Karpas-422 (cell line): ENCODE measurements around the gene VENTX. TPM values are rescaled to one million over a fixed set of nuclear protein-coding genes. Genes with fewer than 3 reads are reported as not detected.
"Not testable (repeated sequence)": the region's sequence is repeated elsewhere in the genome, so short reads cannot be mapped to it uniquely, and the experiment has no call there.

Source experiments
- DNase-seq: peaks from one replicate; pipeline ENCODE4 v3.0.0-alpha.2; 2015
- H2AFZ ChIP-seq: fragments of 200-600 bp; sonication (generic); 2 replicates; pipeline ENCODE4 v1.6.1; 2014; ENCODE audit warnings: antibody characterized with exemption, low read length, mixed read lengths
- H3K27ac ChIP-seq: fragments of 200-600 bp; sonication (generic); 2 replicates; pipeline ENCODE4 v1.5.1; 2014; ENCODE audit warnings: mild to moderate bottlenecking, low read length, moderate library complexity
- H3K27me3 ChIP-seq: fragments of 200-600 bp; sonication (generic); 2 replicates; pipeline ENCODE4 v1.6.1; 2014; ENCODE audit warnings: low read length, mixed read lengths
- H3K36me3 ChIP-seq: fragments of 200-600 bp; sonication (generic); 2 replicates; pipeline ENCODE4 v1.6.1; 2014; ENCODE audit warnings: low read length, mixed read lengths; ENCODE audit not compliant: insufficient read depth
- H3K4me1 ChIP-seq: fragments of 200-600 bp; sonication (generic); 2 replicates; pipeline ENCODE4 v1.6.1; 2014; ENCODE audit warnings: mild to moderate bottlenecking, low read length, mixed read lengths
- H3K4me2 ChIP-seq: fragments of 200-600 bp; sonication (generic); 2 replicates; pipeline ENCODE4 v1.6.1; 2014; ENCODE audit warnings: low read length, low read depth, mild to moderate bottlenecking; ENCODE audit not compliant: poor library complexity, severe bottlenecking
- H3K4me3 ChIP-seq: fragments of 200-600 bp; sonication (generic); 2 replicates; pipeline ENCODE4 v1.5.1; 2014; ENCODE audit warnings: mild to moderate bottlenecking, antibody characterized with exemption, low read length, mixed read lengths
- H3K79me2 ChIP-seq: fragments of 200-600 bp; sonication (generic); 2 replicates; pipeline ENCODE4 v1.6.1; 2014; ENCODE audit warnings: mild to moderate bottlenecking, low read length, mixed read lengths
- H3K9ac ChIP-seq: fragments of 200-600 bp; sonication (generic); 2 replicates; pipeline ENCODE4 v1.6.0; 2014; ENCODE audit warnings: low read length
- H3K9me2 ChIP-seq: fragments of 200-600 bp; sonication (generic), shearing (Covaris generic); replicated peaks from 2 replicates; pipeline ENCODE4 v1.6.0; 2014; ENCODE audit warnings: mild to moderate bottlenecking, low read length, moderate library complexity; ENCODE audit not compliant: insufficient read depth
- H3K9me3 ChIP-seq: fragments of 300-700, 200-600 bp; sonication (generic); 2 replicates; pipeline ENCODE4 v1.6.1; 2014; ENCODE audit warnings: low read length, mixed read lengths
- H4K20me1 ChIP-seq: fragments of 200-600 bp; sonication (generic); 2 replicates; pipeline ENCODE4 v1.6.1; 2014; ENCODE audit warnings: mild to moderate bottlenecking, antibody characterized with exemption, low read length, low read depth; ENCODE audit not compliant: insufficient read depth
- total RNA-seq: library from RNA; depleted of rRNA; stranded (reverse); fragments of >200 nt; shearing (Covaris generic); gene quantifications from 2 replicates; pipeline ENCODE4 v1.2.3, GENCODE V29; 2014; ENCODE audit warnings: low replicate concordance

Gene VENTX
- total RNA-seq, 1 experiment from 2014 or later = not detected

GRCh38 chr10:133234796-133235195, 2.9 kb upstream of the VENTX start:
- H3K27me3 ChIP-seq, DNase-seq, H3K9ac ChIP-seq: not testable (repeated sequence)

GRCh38 chr10:133235265-133235855, 2.3 kb upstream of the VENTX start:
- H3K4me1 ChIP-seq = no peaks in the 10 kb centered on the region
- no peak overlapping the region for H3K4me2 ChIP-seq

More at GRCh38 chr10:133234796-133235195, 2.9 kb upstream of the VENTX start:
- H3K36me3 ChIP-seq, H3K4me1 ChIP-seq, H3K79me2 ChIP-seq, H3K9me2 ChIP-seq, H3K4me3 ChIP-seq, H2AFZ ChIP-seq, H3K9me3 ChIP-seq, H3K27ac ChIP-seq, H3K4me2 ChIP-seq, H4K20me1 ChIP-seq: not testable (repeated sequence)

GRCh38 chr10:133235932-133236331, 1.7 kb upstream of the VENTX start:
- Histone ChIP-seq H3K36me3 (no peaks in the 10 kb centered on the region), H3K27ac (no peak overlapping the region), H3K4me1 (no peaks in the 10 kb centered on the region), H3K9ac (no peak overlapping the region), H3K4me3 (no peak overlapping the region), H3K79me2 (no peaks in the 10 kb centered on the region), H3K4me2 (no peak overlapping the region), H4K20me1 (no peaks in the 10 kb centered on the region), H3K9me2 (no peaks in the 10 kb centered on the region), H3K27me3 (no peaks in the 10 kb centered on the region), H3K9me3 (no peaks in the 10 kb centered on the region), H2AFZ (no peak overlapping the region)
- DNase-seq = no peak

More at GRCh38 chr10:133235265-133235855, 2.3 kb upstream of the VENTX start:
- H3K27ac ChIP-seq = no peak overlapping the region
- no peaks in the 10 kb centered on the region for H3K9me3 ChIP-seq
- DNase-seq = no peak
- H4K20me1 ChIP-seq = no peaks in the 10 kb centered on the region
- no peaks in the 10 kb centered on the region for H3K36me3 ChIP-seq
- no peak overlapping the region for H3K4me3 ChIP-seq
- H3K9ac ChIP-seq = no peak overlapping the region
- no peaks in the 10 kb centered on the region for H3K9me2 ChIP-seq
- no peak overlapping the region for H2AFZ ChIP-seq
- no peaks in the 10 kb centered on the region for H3K27me3 ChIP-seq
- H3K79me2 ChIP-seq = no peaks in the 10 kb centered on the region

GRCh38 chr10:133236401-133237240, 1.0 kb upstream of the VENTX start:
- no peak for DNase-seq
- no peaks in the 10 kb centered on the region for H4K20me1 ChIP-seq
- no peaks in the 10 kb centered on the region for H3K36me3 ChIP-seq
- no peak overlapping the region for H3K4me2 ChIP-seq
- no peak overlapping the region for H3K27ac ChIP-seq
- no peak overlapping the region for H3K4me3 ChIP-seq
- H3K27me3 ChIP-seq = no peaks in the 10 kb centered on the region
- no peak overlapping the region for H3K9ac ChIP-seq
- H3K9me2 ChIP-seq = no peaks in the 10 kb centered on the region
- no peaks in the 10 kb centered on the region for H3K4me1 ChIP-seq
- H3K79me2 ChIP-seq = no peaks in the 10 kb centered on the region
- no peak overlapping the region for H2AFZ ChIP-seq
- H3K9me3 ChIP-seq = no peaks in the 10 kb centered on the region

GRCh38 chr10:133237241-133237587, 441 bp upstream of the VENTX start:
- no peak overlapping the region for H3K27ac ChIP-seq
- no peaks in the 10 kb centered on the region for H3K27me3 ChIP-seq
- no peaks in the 10 kb centered on the region for H4K20me1 ChIP-seq
- H3K79me2 ChIP-seq = no peaks in the 10 kb centered on the region
- no peaks in the 10 kb centered on the region for H3K36me3 ChIP-seq
- no peaks in the 10 kb centered on the region for H3K4me1 ChIP-seq
- no peak overlapping the region for H3K4me3 ChIP-seq
- no peak overlapping the region for H3K4me2 ChIP-seq
- H2AFZ ChIP-seq = no peak overlapping the region
- H3K9me3 ChIP-seq = no peaks in the 10 kb centered on the region
- H3K9ac ChIP-seq = no peak overlapping the region
- DNase-seq = no peak
- no peaks in the 10 kb centered on the region for H3K9me2 ChIP-seq

GRCh38 chr10:133238466-133238804, 780 bp downstream of the VENTX start:
- no peak overlapping the region for H3K4me3 ChIP-seq
- H4K20me1 ChIP-seq = no peaks in the 10 kb centered on the region
- no peaks in the 10 kb centered on the region for H3K9me2 ChIP-seq
- H2AFZ ChIP-seq = no peak overlapping the region
- no peak overlapping the region for H3K27ac ChIP-seq
- no peaks in the 10 kb centered on the region for H3K9me3 ChIP-seq
- no peak for DNase-seq
- H3K4me1 ChIP-seq = no peaks in the 10 kb centered on the region
- H3K79me2 ChIP-seq = no peaks in the 10 kb centered on the region
- no peaks in the 10 kb centered on the region for H3K27me3 ChIP-seq
- no peak overlapping the region for H3K9ac ChIP-seq
- H3K4me2 ChIP-seq = no peak overlapping the region
- no peaks in the 10 kb centered on the region for H3K36me3 ChIP-seq

GRCh38 chr10:133239990-133240389, 2.3 kb downstream of the VENTX start:
- no peak overlapping the region for H3K27ac ChIP-seq
- DNase-seq = no peak
- no peak overlapping the region for H3K4me3 ChIP-seq
- no peaks in the 10 kb centered on the region for H3K9me2 ChIP-seq
- no peaks in the 10 kb centered on the region for H3K36me3 ChIP-seq
- H3K4me1 ChIP-seq = no peaks in the 10 kb centered on the region
- H2AFZ ChIP-seq = no peak overlapping the region
- no peak overlapping the region for H3K4me2 ChIP-seq
- no peaks in the 10 kb centered on the region for H3K27me3 ChIP-seq
- H3K79me2 ChIP-seq = no peaks in the 10 kb centered on the region
- H3K9me3 ChIP-seq = no peaks in the 10 kb centered on the region
- H4K20me1 ChIP-seq = no peaks in the 10 kb centered on the region
- no peak overlapping the region for H3K9ac ChIP-seq

- Histone ChIP-seq H3K4me2 (peak overlapping the region; percentile 26), H3K9me3 (no peaks in the 10 kb centered on the region), H2AFZ (no peak overlapping the region)
Observed at GRCh38 chr10:133241501-133242205, 4.0 kb downstream of the VENTX start.

More at GRCh38 chr10:133241501-133242205, 4.0 kb downstream of the VENTX start:
- no peak for DNase-seq
- Histone ChIP-seq H3K27ac (no peak overlapping the region), H3K9ac (no peak overlapping the region), H3K36me3 (no peaks in the 10 kb centered on the region), H3K79me2 (no peaks in the 10 kb centered on the region), H3K9me2 (no peaks in the 10 kb centered on the region), H3K27me3 (no peaks in the 10 kb centered on the region), H3K4me3 (no peak overlapping the region), H3K4me1 (no peaks in the 10 kb centered on the region), H4K20me1 (no peaks in the 10 kb centered on the region)
